GM12878 (cell line): ENCODE results near the gene ERP29.

Experiments used
- CHD4 ChIP-seq: fragments of 200-600 bp; sonication (generic); IDR thresholded peaks from 2 replicates; pipeline ENCODE4 v1.6.1; 2016; ENCODE audit warnings: mild to moderate bottlenecking
- CREM ChIP-seq: IDR thresholded peaks from 2 replicates; pipeline ENCODE4 v1.6.1; 2014; ENCODE audit warnings: antibody characterized with exemption, low read depth
- EZH2 ChIP-seq: IDR thresholded peaks from 2 replicates; pipeline ENCODE4 v1.6.1; 2012; ENCODE audit warnings: low read depth, mild to moderate bottlenecking, control low read depth, inconsistent platforms, low read length, borderline replicate concordance; ENCODE audit not compliant: control insufficient read depth
- FOXK2 ChIP-seq: fragments of 450-650 bp; IDR thresholded peaks from 2 replicates; pipeline ENCODE4 v1.6.1; 2017; ENCODE audit warnings: mild to moderate bottlenecking, moderate library complexity
- HDAC2 ChIP-seq: fragments of 200-600 bp; sonication (generic); IDR thresholded peaks from 2 replicates; pipeline ENCODE4 v1.6.1; 2017
- MXI1 ChIP-seq: fragments of 150-350 bp; IDR thresholded peaks from 2 replicates; pipeline ENCODE4 v1.6.1; 2011; ENCODE audit warnings: low read depth, mild to moderate bottlenecking, inconsistent platforms, low read length, improper control_type of control experiment
- SMC3 ChIP-seq: IDR thresholded peaks from 2 replicates; pipeline ENCODE4 v1.6.1; 2011; ENCODE audit warnings: low read length, improper control_type of control experiment, borderline replicate concordance
- ZNF217 ChIP-seq: fragments of 450-650 bp; IDR thresholded peaks from 2 replicates; pipeline ENCODE4 v1.6.1; 2017; ENCODE audit warnings: antibody characterized with exemption, mild to moderate bottlenecking
- TF ChIP-seq, protein P1 (sequence below), 3 experiments: IDR thresholded peaks in 2 of 3; conservative IDR thresholded peaks in 1 of 3; 2 replicates each; pipeline ENCODE4 v1.5.1; 2011; ENCODE audit warnings: low read depth in 3 of 3, low read length in 3 of 3, mild to moderate bottlenecking in 3 of 3, control low read depth in 2 of 3, moderate library complexity in 2 of 3, inconsistent platforms in 1 of 3, mixed read lengths in 1 of 3; ENCODE audit not compliant: control insufficient read depth in 2 of 3, insufficient read depth in 1 of 3; ENCODE audit errors: extremely low read depth in 1 of 3
- TF ChIP-seq, protein P2 (sequence below): fragments of 450-650 bp; IDR thresholded peaks from 2 replicates; pipeline ENCODE4 v1.6.1; 2018; ENCODE audit warnings: mild to moderate bottlenecking, low read depth, moderate library complexity; ENCODE audit not compliant: partially characterized antibody
- TF ChIP-seq, protein P3 (sequence below): fragments of 450-650 bp; IDR thresholded peaks from 2 replicates; pipeline ENCODE4 v1.6.1; 2017; ENCODE audit warnings: antibody characterized with exemption, mild to moderate bottlenecking, moderate library complexity

DNA sequence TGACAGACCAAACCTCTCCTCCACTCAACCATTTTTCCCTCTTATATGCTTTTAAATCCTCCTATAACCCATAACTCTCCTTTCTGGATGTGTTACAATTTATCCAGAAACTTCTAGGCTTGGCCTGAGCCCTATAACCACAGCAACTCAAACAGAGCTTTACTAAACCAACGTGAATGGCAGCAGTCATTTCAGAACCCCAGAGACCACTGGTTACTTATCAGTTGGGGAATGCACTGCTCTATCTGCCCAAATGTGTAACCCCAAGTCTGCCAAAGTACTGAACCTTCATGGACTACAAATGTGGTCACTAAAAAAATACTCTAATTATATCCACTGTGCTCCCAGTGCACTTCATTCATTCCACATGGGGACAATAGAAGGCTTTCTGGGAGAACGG, 53.3 kb downstream of the ERP29 start:
- TF ChIP-seq EZH2 (no peak), HDAC2 (no peak), CREM (no peak), ZNF217 (no peak), FOXK2 (no peak), MXI1 (no peak), CHD4 (no peak), SMC3 (no peak)
- TF ChIP-seq, protein P1, sequence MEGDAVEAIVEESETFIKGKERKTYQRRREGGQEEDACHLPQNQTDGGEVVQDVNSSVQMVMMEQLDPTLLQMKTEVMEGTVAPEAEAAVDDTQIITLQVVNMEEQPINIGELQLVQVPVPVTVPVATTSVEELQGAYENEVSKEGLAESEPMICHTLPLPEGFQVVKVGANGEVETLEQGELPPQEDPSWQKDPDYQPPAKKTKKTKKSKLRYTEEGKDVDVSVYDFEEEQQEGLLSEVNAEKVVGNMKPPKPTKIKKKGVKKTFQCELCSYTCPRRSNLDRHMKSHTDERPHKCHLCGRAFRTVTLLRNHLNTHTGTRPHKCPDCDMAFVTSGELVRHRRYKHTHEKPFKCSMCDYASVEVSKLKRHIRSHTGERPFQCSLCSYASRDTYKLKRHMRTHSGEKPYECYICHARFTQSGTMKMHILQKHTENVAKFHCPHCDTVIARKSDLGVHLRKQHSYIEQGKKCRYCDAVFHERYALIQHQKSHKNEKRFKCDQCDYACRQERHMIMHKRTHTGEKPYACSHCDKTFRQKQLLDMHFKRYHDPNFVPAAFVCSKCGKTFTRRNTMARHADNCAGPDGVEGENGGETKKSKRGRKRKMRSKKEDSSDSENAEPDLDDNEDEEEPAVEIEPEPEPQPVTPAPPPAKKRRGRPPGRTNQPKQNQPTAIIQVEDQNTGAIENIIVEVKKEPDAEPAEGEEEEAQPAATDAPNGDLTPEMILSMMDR (IDR thresholded peaks at IDR 0.05 in 2 of 3, conservative IDR thresholded peaks at IDR 0.05 in 1 of 3; ENCODE audit: control insufficient read depth in 2 of 3, extremely low read depth in 1 of 3, insufficient read depth in 1 of 3, low read depth in 3 of 3, low read length in 3 of 3) = no peak
- TF ChIP-seq, protein P2, sequence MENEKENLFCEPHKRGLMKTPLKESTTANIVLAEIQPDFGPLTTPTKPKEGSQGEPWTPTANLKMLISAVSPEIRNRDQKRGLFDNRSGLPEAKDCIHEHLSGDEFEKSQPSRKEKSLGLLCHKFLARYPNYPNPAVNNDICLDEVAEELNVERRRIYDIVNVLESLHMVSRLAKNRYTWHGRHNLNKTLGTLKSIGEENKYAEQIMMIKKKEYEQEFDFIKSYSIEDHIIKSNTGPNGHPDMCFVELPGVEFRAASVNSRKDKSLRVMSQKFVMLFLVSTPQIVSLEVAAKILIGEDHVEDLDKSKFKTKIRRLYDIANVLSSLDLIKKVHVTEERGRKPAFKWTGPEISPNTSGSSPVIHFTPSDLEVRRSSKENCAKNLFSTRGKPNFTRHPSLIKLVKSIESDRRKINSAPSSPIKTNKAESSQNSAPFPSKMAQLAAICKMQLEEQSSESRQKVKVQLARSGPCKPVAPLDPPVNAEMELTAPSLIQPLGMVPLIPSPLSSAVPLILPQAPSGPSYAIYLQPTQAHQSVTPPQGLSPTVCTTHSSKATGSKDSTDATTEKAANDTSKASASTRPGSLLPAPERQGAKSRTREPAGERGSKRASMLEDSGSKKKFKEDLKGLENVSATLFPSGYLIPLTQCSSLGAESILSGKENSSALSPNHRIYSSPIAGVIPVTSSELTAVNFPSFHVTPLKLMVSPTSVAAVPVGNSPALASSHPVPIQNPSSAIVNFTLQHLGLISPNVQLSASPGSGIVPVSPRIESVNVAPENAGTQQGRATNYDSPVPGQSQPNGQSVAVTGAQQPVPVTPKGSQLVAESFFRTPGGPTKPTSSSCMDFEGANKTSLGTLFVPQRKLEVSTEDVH = no peak
- TF ChIP-seq, protein P3, sequence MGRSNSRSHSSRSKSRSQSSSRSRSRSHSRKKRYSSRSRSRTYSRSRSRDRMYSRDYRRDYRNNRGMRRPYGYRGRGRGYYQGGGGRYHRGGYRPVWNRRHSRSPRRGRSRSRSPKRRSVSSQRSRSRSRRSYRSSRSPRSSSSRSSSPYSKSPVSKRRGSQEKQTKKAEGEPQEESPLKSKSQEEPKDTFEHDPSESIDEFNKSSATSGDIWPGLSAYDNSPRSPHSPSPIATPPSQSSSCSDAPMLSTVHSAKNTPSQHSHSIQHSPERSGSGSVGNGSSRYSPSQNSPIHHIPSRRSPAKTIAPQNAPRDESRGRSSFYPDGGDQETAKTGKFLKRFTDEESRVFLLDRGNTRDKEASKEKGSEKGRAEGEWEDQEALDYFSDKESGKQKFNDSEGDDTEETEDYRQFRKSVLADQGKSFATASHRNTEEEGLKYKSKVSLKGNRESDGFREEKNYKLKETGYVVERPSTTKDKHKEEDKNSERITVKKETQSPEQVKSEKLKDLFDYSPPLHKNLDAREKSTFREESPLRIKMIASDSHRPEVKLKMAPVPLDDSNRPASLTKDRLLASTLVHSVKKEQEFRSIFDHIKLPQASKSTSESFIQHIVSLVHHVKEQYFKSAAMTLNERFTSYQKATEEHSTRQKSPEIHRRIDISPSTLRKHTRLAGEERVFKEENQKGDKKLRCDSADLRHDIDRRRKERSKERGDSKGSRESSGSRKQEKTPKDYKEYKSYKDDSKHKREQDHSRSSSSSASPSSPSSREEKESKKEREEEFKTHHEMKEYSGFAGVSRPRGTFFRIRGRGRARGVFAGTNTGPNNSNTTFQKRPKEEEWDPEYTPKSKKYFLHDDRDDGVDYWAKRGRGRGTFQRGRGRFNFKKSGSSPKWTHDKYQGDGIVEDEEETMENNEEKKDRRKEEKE = no peak
